Neural cell (in vitro differentiated cells): Measurements from ENCODE around the gene CPM. TPM values are rescaled to one million over a fixed set of nuclear protein-coding genes. Genes with fewer than 3 reads are reported as not detected.

Experiments used
- H2AFZ ChIP-seq: fragments of 200-600, 300-800 bp; sonication (generic), shearing (Covaris generic); 2 replicates; pipeline ENCODE4 v1.6.0; 2014; ENCODE audit warnings: low read depth, mild to moderate bottlenecking, antibody characterized with exemption, low read length, moderate library complexity
- H3F3A ChIP-seq: fragments of 200-600 bp; shearing (Covaris generic); 2 replicates; pipeline ENCODE4 v1.6.1; 2016; ENCODE audit warnings: mild to moderate bottlenecking, moderate library complexity, mixed read lengths, antibody characterized with exemption, low read length; ENCODE audit not compliant: insufficient read depth, poor library complexity, severe bottlenecking
- H3K27ac ChIP-seq: fragments of 200-600, 300-800 bp; sonication (generic), shearing (Covaris generic); 2 replicates; pipeline ENCODE4 v1.5.1; 2014; ENCODE audit warnings: mild to moderate bottlenecking, low read length, moderate library complexity
- H3K27me3 ChIP-seq: fragments of 300-800, 200-600 bp; sonication (generic), shearing (Covaris generic); 2 replicates; pipeline ENCODE4 v1.6.0; 2014; ENCODE audit warnings: mild to moderate bottlenecking, low read depth, low read length, moderate library complexity; ENCODE audit not compliant: insufficient read depth
- H3K36me3 ChIP-seq: fragments of 300-800, 200-600 bp; sonication (generic), shearing (Covaris generic); 2 replicates; pipeline ENCODE4 v1.5.1; 2014; ENCODE audit warnings: mild to moderate bottlenecking, antibody characterized with exemption, low read length, moderate library complexity; ENCODE audit not compliant: insufficient read depth
- H3K4me2 ChIP-seq: fragments of 300-800, 200-600 bp; sonication (generic), shearing (Covaris generic); 2 replicates; pipeline ENCODE4 v1.6.0; 2014; ENCODE audit warnings: mild to moderate bottlenecking, low read length
- H3K4me3 ChIP-seq: fragments of 300-800, 200-600 bp; sonication (generic), shearing (Covaris generic); 2 replicates; pipeline ENCODE4 v1.5.1; 2014; ENCODE audit warnings: mild to moderate bottlenecking, low read length, moderate library complexity
- H3K79me2 ChIP-seq: fragments of 200-600 bp; shearing (Covaris generic); replicated peaks from 2 replicates; pipeline ENCODE4 v1.6.0; 2014; ENCODE audit warnings: mild to moderate bottlenecking, low read length, moderate library complexity; ENCODE audit not compliant: insufficient read depth
- H3K9ac ChIP-seq: fragments of 300-800, 200-600 bp; sonication (generic), shearing (Covaris generic); 2 replicates; pipeline ENCODE4 v1.6.1; 2016; ENCODE audit warnings: mild to moderate bottlenecking, low read length, mixed read lengths
- H3K9me2 ChIP-seq: fragments of 200-600 bp; shearing (Covaris generic); 2 replicates; pipeline ENCODE4 v1.6.1; 2016; ENCODE audit warnings: mild to moderate bottlenecking, low read length, mixed read lengths; ENCODE audit not compliant: insufficient read depth
- H3K9me3 ChIP-seq: fragments of 200-600, 300-800 bp; sonication (generic), shearing (Covaris generic); 2 replicates; pipeline ENCODE4 v1.6.1; 2016; ENCODE audit warnings: mild to moderate bottlenecking, mixed run types, low read length, moderate library complexity, mixed read lengths
- H4K20me1 ChIP-seq: fragments of 200-600 bp; shearing (Covaris generic); 2 replicates; pipeline ENCODE4 v1.6.1; 2016; ENCODE audit warnings: mild to moderate bottlenecking, mixed run types; ENCODE audit not compliant: insufficient read depth
- CTCF ChIP-seq: fragments of 450-650 bp; IDR thresholded peaks from 2 replicates; pipeline ENCODE4 v1.5.1; 2014; ENCODE audit warnings: antibody characterized with exemption, mild to moderate bottlenecking, moderate library complexity; ENCODE audit not compliant: poor library complexity, severe bottlenecking
- EP300 ChIP-seq: fragments of 450-650 bp; conservative IDR thresholded peaks from 2 replicates; pipeline ENCODE4 v1.6.1; 2014; ENCODE audit warnings: antibody characterized with exemption, mild to moderate bottlenecking, moderate library complexity; ENCODE audit not compliant: poor library complexity, severe bottlenecking
- EZH2 ChIP-seq: fragments of 200-600, 300-800 bp; shearing (Covaris generic), sonication (generic); IDR thresholded peaks from 2 replicates; pipeline ENCODE4 v1.6.1; 2014; ENCODE audit warnings: antibody characterized with exemption, low read length, borderline replicate concordance, mild to moderate bottlenecking; ENCODE audit not compliant: insufficient read depth, poor library complexity, severe bottlenecking
- MXI1 ChIP-seq: fragments of 450-650 bp; conservative IDR thresholded peaks from 2 replicates; pipeline ENCODE4 v1.6.1; 2014; ENCODE audit warnings: antibody characterized with exemption, mild to moderate bottlenecking; ENCODE audit not compliant: poor library complexity, severe bottlenecking
- POLR2AphosphoS5 ChIP-seq: IDR thresholded peaks from 2 replicates; pipeline ENCODE4 v1.6.1; 2012
- RAD21 ChIP-seq: fragments of 450-650 bp; conservative IDR thresholded peaks from 2 replicates; pipeline ENCODE4 v1.6.1; 2014; ENCODE audit warnings: antibody characterized with exemption, mild to moderate bottlenecking, moderate library complexity
- REST ChIP-seq: IDR thresholded peaks from 2 replicates; pipeline ENCODE4 v1.6.1; 2012; ENCODE audit warnings: borderline replicate concordance
- SMC3 ChIP-seq: fragments of 450-650 bp; conservative IDR thresholded peaks from 2 replicates; pipeline ENCODE4 v1.6.1; 2014; ENCODE audit warnings: antibody characterized with exemption, mild to moderate bottlenecking, moderate library complexity; ENCODE audit not compliant: poor library complexity
- TAF1 ChIP-seq: IDR thresholded peaks from 2 replicates; pipeline ENCODE4 v1.6.1; 2012; ENCODE audit warnings: low read depth
- polyA plus RNA-seq: library from polyadenylated mRNA; depleted of rRNA; stranded (reverse); fragments of >200 nt; gene quantifications from 2 replicates; pipeline ENCODE4 v1.2.3, GENCODE V29; 2014

CPM gene
- polyA plus RNA-seq, 1 donor from 2014 or later = not detected

GRCh38 chr12:68904351-68904962 is 28.5 kb downstream of the CPM start (continued):
- TF ChIP-seq CTCF (no peak), EP300 (no peak)

DNA sequence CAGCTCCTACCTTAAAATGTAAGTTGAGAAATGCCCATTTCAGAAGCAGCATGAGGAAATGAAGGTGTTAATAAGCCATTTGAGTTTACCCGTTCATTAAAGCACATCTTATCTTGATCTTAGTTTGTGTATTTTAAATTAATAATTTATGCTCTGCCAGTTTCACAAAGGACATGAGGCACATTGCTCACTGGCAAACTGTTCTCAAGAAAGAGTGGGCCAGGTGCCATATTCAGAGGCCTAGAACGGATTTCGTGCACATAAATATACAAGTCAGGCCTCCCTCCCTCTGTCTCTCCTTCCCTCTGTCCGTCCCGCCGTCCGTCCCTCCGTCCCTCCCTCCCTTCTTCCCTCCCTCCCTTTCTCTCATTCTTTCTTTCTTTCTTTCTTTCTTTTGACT is 29.5 kb downstream of the CPM start:
- no peak for TF ChIP-seq REST
- TF ChIP-seq EZH2 = no peak
- no peak for TF ChIP-seq SMC3
- no peak for TF ChIP-seq MXI1
- TF ChIP-seq RAD21 = no peak
- TF ChIP-seq CTCF = no peak
- TF ChIP-seq TAF1 = no peak
- no peak for TF ChIP-seq POLR2AphosphoS5
- no peak for TF ChIP-seq EP300
- Histone ChIP-seq H4K20me1 (no peaks in the 10 kb centered on the region), H3K9me3 (no peaks in the 10 kb centered on the region), H3K79me2 (no peaks in the 10 kb centered on the region), H3K9ac (no peak overlapping the region), H3K4me3 (no peak overlapping the region), H2AFZ (no peak overlapping the region), H3K36me3 (no peaks in the 10 kb centered on the region), H3K9me2 (no peaks in the 10 kb centered on the region), H3F3A (no peaks in the 10 kb centered on the region), H3K27me3 (no peaks in the 10 kb centered on the region), H3K4me2 (no peak overlapping the region), H3K27ac (no peak overlapping the region)

DNA sequence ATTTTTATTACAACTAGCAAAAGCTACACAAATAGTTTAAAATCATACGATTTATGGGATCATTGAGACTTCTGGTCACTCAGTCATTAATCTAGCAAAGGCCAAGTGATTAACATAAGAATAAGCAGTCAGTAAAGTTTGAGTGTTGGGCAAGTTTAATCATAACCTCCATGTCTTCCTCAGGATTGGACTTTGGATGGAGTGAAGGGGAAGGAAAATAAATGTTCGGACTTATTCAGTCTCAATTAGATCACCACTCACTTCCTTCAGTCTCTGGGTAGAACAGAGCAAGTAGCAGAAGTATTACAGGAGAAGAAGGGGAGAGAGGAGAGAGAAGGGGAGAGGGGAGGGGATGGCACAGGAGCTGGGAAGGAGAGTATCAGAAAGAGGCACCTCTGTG is 31.4 kb downstream of the CPM start:
- H2AFZ ChIP-seq = no peak overlapping the region
- no peaks in the 10 kb centered on the region for H4K20me1 ChIP-seq
- TF ChIP-seq CTCF (no peak), EZH2 (no peak), REST (no peak), MXI1 (no peak), TAF1 (no peak), SMC3 (no peak), EP300 (no peak), RAD21 (no peak), POLR2AphosphoS5 (no peak)

More for the DNA sequence above, 31.4 kb downstream of the CPM start:
- Histone ChIP-seq H3K4me2 (no peak overlapping the region), H3K9ac (no peak overlapping the region), H3K27me3 (no peaks in the 10 kb centered on the region), H3K79me2 (no peaks in the 10 kb centered on the region), H3K9me3 (no peaks in the 10 kb centered on the region), H3K27ac (no peak overlapping the region), H3K4me3 (no peak overlapping the region), H3K9me2 (no peaks in the 10 kb centered on the region), H3K36me3 (no peaks in the 10 kb centered on the region), H3F3A (no peaks in the 10 kb centered on the region)
